NK-92 treated with Interleukin-12 subunit alpha and Interleukin-12 subunit beta, amount 100 ng/mL, for 24 hours (cell line): ENCODE measurements around the gene KIF15.
"Not testable (repeated sequence)": the region's sequence is repeated elsewhere in the genome, so short reads cannot be mapped to it uniquely, and the experiment has no call there.

ENCODE experiments used
- DNase-seq: peaks from one replicate; lab custom pipeline; 2025; lab: John Stamatoyannopoulos, UW

KIF15 gene

DNA sequence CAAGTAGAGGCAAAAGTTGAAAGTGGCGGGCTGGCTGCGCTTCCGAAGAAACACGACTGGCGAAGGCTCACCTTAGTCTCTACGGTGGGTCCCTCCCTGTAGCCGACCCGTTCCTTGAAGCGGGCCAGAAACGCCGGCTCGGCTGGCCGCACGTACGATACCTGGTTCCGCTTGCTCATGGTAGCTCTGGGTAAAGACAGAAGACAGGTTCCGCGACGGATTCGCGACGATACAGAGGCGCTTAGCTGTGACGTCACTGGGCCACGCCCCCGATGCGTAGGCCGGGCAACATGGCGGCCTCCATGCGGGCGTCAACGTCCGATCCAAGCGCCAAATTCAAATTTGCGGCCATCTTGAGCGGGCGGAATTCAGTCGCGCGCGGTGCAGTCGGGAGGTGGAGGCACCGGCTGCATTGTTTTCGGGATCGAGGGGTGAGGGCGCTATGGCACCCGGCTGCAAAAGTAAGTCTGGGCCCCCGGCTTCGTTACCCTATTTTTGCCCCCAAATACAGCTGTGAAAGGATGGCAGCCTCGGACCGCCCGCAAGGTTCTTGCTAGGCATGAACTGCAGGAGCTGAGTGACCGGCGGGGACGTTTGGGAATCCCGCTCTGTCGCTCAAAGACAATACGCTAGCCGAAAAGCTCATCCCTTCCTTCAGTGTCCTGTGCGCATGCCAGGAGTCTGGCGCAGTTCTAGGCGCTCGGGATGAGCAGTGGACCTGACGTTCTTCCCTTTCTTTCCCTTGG is at the start of gene KIF15, which contains the start of gene KIAA1143:
TSS of gene KIF15 (plus strand) at position 371 of the 746 bp plus-strand sequence. CDS start at position 443, 72 bp downstream.
TSS of gene KIAA1143 (minus strand) at position 196 of the 746 bp plus-strand sequence. CDS start at position 179, 17 bp downstream.
- DNase-seq = peak; percentile 81

DNA sequence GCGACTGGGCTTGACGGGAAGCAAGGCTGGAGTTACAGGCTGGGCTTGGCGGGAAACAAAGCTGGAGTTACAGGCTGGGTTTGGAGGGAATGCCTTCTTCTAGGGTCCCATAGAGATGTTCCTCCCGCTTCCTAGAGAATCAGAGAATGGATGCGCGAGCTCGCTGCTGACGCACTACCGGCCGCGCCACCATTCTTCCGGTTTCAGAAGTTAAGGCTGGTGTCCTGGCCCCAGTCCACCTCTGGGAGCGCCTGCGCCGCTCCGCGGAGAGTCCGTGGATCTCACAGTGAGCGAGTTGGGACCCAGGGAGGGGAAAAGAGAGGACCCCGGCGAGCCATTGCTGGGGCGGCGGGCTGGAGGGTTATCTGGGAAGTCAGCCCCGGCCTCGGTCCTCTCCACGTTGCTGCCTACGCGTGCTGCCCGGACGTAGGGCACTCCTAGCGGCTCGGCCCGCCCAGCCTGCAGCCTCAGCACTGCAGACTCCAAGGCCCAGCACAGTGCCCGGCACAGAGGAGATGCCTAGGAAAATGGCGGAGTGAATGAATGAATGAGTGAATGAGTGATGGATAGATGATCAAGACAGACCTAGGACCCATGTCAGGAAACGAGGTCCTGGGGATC is 49.0 kb upstream of the KIF15 start, which contains the start of gene ZNF502:
TSS of gene ZNF502 (plus strand) at position 206 of the 621 bp plus-strand sequence. CDS start 7,602 bp downstream, outside the sequence.
- DNase-seq = no peak

DNA sequence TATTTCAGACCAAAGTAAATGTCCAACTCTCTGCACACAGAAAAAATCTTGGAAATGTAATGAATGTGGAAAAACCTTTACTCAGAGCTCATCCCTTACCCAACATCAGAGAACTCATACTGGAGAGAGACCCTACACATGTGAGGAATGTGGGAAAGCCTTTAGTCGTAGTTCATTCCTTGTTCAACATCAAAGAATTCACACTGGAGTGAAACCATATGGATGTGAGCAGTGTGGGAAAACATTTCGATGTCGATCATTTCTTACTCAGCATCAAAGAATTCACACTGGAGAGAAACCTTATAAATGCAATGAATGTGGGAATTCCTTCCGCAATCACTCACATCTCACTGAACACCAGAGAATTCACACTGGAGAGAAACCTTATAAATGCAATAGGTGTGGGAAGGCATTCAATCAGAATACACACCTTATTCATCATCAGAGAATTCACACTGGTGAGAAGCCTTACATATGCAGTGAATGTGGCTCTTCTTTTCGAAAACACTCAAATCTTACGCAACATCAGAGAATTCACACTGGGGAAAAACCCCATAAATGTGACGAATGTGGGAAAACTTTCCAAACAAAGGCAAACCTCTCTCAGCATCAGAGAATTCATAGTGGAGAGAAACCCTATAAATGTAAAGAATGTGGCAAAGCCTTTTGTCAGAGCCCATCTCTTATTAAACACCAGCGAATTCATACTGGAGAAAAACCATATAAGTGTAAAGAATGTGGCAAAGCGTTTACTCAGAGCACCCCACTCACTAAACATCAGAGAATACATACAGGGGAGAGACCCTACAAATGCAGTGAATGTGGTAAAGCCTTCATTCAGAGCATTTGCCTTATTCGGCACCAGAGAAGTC is 40.1 kb upstream of the KIF15 start:
- DNase-seq = no peak

- DNase-seq = no peak
Measured at GRCh38 chr3:44722103-44722401, 39.5 kb upstream of the KIF15 start.

GRCh38 chr3:44729384-44729910 is 32.1 kb upstream of the KIF15 start, which contains the start of gene ZNF501:
ZNF501 (plus strand) TSS chr3:44729635; CDS start chr3:44734422, 4,787 bp downstream.
- DNase-seq = no peak

DNA sequence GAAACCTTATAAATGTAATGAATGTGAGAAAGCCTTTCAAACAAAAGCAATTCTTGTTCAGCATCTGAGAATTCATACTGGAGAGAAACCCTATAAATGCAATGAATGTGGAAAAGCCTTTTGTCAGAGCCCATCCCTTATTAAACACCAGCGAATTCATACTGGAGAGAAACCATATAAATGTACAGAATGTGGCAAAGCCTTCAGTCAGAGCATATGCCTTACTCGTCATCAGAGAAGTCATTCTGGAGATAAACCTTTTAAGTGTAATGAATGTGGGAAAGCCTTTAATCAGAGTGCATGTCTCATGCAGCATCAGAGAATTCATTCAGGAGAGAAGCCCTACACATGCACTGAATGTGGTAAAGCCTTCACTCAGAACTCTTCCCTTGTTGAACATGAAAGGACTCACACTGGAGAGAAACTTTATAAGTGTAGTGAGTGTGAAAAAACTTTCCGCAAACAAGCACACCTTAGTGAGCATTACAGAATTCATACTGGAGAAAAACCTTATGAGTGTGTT is 26.9 kb upstream of the KIF15 start:
- DNase-seq = no peak

DNA sequence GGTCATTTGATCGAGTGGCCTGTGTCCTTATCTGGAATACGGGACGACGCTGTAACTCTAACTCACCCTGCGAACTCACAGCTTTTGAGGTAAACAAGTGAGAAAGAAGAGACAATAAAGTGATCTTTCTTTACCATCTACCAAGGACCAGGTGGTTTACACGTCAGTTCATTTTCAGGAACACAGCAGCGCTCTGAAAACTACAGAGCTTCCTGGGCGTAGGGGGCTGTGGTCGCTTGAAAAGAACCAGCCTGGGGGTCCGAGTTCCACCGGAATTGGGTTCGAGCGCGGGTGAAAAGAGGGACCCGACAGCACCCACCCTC is 532 bp upstream of the KIF15 start:
- DNase-seq = no peak

- no peak for DNase-seq
Measured at GRCh38 chr3:44762170-44762677, 630 bp downstream of the KIF15 start.

DNA sequence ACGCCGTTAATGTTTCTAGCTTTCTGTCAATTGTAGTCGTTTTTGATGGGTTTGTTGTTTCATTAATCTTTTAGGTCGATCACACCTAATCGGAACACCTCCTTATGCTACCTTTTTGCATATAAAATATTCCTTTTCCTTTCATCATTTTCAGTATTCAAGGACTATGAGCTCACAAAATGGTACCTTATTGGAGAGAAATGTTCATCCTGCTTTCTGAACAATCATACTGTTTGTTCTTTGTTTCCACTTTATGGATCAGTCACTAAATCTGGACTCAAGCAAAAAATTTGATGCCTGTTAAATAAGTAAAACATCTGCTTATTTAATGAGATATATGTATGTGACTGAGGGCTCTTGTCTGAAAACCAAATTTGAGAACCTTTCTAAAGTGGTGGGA is 1.1 kb downstream of the KIF15 start:
- no peak for DNase-seq

DNA sequence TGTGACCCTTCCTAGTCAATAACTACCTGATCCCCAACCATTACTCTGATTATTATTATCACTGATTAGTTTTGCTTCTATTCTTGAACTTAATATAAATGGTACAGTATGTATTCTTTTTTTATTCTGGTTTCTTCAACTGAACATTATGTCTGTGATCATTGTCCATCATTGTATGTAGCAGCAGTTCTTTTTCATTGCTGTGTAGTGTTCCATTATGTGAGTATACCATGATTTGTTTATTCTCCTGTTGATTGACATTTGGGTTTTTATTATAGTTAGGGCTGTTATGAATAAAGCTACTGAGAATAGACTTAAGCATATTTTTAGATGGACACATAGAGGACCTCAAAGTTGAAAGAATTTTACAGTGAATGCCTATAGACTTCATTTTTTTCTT is 2.7 kb downstream of the KIF15 start:
- no peak for DNase-seq

DNA sequence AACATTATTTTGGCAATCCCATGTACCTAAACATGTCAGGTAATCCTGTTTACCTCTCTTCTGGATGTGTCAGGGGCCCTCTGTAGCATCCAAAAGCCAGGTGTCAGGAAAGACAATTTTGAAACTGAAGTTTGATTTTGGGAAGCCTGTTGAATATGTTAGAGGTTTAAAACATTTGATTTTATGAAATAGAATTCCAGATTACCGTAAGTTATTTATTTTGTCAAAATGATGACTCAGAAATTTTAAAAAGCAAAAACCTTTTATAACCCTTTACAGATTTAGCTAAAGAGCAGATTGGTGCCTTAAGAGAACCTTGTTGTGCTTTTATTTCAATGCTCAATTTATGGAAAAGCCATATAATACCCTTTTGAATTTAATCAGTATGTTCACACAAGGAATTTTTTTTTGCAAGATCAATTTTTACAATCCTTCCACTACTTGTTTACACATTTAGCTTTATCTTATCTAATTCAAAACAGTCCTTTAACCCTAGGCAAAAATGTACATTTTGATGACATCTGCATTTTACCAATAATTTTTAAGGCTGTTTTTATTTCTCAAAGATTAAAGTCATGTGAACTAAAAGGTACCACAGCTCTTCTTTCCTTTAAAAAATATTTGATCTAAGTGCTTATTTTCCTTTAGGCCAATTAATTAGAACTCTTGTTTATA is 10.0 kb downstream of the KIF15 start:
- DNase-seq = no peak

GRCh38 chr3:44772099-44772442 is 10.5 kb downstream of the KIF15 start:
- DNase-seq = no peak

DNA sequence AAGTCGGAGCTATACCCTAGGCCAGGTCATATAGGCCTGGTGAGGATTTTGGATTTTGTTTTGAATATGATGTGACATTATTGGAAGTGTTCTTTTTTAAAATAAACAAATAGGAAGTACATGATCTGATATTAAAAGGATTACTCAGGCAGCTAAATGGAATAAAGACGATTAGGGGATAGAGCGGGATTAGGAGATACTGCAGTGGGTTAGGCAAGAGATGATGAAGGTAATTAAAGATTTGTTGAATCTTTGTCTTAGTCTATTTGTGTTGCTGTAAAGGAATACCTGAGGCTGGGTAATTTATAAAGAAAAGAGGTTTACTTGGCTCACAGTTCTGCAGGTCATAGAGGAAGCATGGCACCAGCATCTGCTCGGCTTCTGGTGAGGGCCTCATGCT is 21.3 kb downstream of the KIF15 start:
- no peak for DNase-seq

- no peak for DNase-seq
Measured at GRCh38 chr3:44795197-44795596, 33.6 kb downstream of the KIF15 start.

GRCh38 chr3:44802011-44802410 is 40.4 kb downstream of the KIF15 start:
- no peak for DNase-seq

DNA sequence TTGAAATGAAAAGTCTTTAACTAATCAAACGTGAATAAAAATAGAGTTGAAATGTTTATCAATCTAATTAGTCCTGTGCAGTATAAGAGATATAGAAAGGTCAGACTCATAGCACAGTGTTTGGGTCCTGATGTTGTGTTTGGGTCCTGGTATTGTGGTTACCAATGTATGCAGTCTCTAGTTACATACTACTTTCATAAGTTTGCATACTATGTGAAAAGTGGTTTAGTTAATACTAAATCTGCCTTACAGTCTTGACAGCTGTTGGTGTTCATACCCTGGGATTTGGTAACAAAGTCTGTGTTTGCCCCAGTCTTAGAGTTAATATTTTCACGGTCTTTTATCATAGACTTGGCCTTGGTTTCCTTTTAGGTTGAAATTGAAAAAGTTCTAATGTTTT is 41.7 kb downstream of the KIF15 start:
- no peak for DNase-seq

- DNase-seq = no peak
Measured at GRCh38 chr3:44805960-44806359, 44.4 kb downstream of the KIF15 start.

DNA sequence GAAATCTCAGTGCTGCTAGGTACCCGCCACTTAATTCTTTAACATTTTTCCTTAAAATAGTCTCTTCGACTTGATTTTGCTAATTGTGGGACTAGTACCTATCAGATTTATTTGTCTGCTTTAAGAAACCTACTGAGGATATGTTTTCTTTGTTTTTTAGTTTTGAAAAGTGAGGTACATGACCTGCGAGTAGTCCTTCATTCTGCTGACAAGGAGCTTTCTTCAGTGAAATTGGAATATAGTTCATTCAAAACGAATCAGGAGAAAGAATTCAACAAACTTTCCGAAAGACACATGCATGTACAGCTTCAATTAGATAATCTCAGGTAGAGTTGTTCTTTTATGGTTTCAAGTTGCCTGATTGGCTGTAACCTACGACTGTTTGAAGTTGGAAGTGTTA is 53.2 kb downstream of the KIF15 start:
- DNase-seq = no peak

GRCh38 chr3:44816334-44816733 is 54.7 kb downstream of the KIF15 start:
- DNase-seq = not testable (repeated sequence)

DNA sequence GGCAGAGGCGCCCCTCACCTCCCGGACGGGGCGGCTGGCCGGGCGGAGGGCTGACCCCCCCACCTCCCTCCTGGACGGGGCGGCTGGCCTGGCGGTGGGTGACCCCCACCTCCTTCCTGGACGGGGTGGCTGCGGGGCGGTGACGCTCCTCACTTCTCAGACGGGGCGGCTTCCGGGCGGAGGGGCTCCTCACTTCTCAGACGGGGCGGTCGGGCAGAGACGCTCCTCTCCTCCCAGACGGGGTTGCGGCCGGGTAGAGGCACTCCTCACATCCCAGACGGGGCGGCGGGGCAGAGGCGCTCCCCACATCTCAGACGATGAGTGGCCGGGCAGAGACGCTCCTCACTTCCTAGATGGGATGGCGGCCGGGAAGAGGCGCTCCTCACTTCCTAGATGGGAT is 59.6 kb downstream of the KIF15 start:
- not testable (repeated sequence) for DNase-seq

DNA sequence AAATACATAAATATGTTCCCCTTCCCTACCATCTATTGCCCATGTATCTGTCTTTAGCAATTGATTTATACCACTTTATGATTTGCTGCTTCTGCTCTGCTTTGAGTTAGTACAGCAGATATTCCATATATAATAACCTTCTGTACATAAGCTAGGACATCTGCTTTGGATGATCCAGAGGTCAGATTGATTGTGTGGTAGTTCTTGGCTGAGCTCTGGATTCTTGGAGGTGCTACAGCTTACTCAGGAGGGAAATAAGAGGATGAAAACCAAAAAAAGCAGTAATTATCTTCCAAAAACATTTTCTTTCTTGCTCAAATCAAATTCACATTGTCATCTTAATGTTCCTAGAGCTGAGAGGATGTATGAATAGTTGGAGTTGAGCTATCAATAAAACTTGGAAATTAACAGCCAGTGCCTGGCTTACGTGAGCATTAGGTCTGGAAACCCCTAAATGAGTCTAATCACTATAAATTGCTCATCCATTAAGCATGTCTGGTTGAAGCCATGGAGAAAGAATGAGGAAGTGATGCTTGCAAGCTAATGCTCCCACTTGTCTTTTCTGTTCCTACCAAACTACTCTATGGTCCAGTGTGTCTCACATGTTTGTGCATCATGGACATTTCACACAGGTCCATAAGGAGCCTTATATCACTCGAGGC is 63.8 kb downstream of the KIF15 start:
- DNase-seq = no peak
